ENCODE results near the gene SLC38A10.

The SLC38A10 gene

GRCh38 chr17:81207610-81208581, 87.2 kb downstream of the SLC38A10 start:
- no peak for DNase-seq (ENCODE audit: low read depth in 2 of 2)

DNA sequence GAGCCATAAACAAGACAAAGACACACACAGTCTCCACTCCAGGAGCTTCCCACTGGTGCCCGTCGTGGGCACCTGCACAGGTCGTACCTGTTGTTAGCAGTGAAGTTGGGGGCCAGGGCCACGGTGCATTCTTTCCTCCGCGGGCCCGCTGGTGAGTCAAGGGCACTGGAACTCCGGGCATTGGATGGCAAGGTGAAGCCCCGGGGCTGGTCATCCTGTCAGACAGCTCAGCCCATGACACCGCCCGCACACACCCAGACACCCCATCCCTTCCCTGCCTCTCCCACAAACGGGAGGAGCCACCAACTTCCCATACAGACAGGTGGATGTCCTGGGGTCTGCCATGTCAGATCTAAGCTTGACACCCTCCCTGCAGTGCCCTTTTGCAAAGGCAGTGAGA, 88.5 kb downstream of the SLC38A10 start:
- DNase-seq (ENCODE audit: low read depth in 2 of 2) = no peak

GRCh38 chr17:81206166-81206565, 88.9 kb downstream of the SLC38A10 start:
- DNase-seq (ENCODE audit: low read depth in 2 of 2) = no peak

DNA sequence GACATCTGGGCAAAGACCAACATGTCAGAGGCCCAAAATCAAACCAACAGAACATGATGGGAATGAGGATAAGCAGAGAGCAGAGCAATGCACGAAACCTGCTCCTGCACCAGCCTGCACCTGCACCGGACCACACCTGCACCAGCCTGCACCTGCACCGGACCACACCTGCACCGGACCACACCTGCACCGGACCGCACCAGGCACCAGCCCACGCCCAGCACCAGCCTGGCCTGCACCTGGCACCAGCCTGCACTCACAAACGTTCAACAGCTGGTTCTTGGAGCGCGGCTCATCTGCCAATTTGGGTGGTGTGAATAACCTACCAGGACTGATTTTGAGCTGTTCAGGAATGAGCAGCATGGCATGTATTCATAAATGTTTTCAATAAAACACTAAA, 90.5 kb downstream of the SLC38A10 start:
- DNase-seq (ENCODE audit: low read depth in 2 of 2) = no peak

DNA sequence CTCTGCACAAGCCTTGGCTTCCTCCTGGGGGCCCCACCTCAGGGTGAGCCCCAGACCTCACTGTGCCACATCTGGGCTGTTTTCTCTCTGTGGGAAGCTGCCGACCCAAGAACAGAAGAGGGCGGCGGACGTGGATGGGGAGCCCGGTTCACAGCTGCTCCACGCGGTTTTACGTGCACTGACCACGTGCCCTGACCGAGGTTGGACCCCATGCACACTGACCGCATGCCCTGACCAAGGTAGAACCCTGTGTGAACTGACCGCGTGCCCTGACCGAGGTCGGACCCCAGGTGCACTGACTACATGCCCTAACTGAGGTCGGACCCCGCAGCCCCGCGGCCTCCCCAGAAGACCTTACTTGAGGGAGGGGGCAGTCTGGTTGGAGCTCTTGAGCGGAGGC, 92.0 kb downstream of the SLC38A10 start:
- no peak for DNase-seq (ENCODE audit: low read depth in 2 of 2)

DNA sequence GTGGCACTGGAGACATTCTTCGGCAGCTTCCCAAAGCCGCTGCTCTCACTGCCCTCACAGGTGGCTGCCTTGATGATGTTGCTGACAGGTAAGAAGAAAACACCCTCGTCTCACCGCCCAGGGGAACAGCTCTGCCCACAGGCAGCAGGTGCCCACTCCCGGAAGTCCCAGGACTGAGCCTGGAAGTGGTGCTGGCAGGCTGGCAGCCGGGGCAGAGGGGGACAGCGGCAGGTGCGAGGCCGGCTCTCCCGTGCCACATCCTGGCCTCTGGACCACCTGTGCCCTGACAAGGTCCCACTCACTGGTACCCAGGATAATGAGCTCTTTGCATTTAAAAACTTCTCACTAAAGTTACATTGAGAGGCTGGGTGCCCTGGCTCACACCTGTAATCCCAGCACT, 92.8 kb downstream of the SLC38A10 start:
- no peak for DNase-seq (ENCODE audit: low read depth in 2 of 2)

DNA sequence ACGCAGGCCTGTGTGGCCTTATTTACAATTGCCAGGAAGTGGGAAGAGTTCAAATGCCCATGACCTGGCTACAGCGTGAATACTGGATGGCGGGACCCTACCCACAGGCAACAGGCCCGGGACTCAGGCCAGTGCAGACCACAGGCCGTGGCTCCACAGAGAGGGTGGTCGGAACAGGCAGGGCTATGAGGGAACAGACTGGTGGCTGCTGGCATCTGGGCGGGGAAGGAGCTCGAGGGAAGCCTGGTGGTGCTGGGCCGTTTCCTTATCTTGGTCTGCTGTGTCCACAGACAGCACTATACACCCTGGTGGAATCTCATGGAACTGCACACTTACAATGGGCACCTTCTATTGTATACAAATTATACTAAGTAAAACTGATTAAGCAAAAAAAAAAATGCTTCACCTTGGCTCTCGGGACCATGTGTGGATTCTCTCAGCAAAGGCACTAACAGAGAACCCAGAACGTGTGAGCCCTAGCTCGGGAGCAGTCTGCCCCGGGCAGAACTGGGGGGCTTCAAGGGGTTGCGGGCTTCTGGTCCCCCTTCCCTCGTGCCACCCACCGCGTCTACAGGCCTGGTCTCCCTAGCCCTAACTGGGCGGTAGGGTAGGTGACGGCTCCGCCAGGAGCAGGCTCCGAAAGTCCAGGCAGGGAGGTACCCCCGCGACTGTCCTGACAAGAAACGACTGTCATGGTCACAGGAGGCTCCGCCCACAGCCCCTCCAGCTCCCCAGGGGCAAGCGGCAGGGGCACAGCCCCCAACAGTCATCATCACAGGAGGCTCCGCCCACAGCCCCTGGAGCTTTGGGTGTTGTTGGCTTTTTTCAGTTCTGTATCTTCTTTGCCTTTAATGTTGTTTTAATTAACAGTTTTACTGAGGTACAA, 94.2 kb downstream of the SLC38A10 start:
- DNase-seq (ENCODE audit: low read depth in 2 of 2) = peak in 1 of 2 donors; percentile 15

DNA sequence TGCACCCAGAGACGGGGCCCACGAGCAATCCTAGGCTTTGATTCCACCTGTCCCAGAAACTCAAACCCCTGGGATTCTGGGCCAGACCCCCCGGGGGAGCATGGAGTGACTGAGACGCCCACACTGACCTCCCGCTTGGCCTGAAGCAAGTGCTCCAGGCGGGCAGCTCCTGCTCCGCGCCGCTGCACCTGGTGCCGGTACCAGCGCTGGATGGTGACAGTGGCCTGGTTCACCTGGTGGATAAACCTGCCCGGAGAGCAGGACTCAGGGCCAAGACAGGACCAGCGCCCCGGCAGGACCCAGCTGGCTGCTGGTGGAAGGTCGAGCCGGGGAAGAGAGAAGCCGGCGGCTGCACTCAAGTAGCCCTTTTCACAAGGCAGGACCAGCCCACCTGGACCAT, 94.9 kb downstream of the SLC38A10 start:
- no peak for DNase-seq (ENCODE audit: low read depth in 2 of 2)

DNA sequence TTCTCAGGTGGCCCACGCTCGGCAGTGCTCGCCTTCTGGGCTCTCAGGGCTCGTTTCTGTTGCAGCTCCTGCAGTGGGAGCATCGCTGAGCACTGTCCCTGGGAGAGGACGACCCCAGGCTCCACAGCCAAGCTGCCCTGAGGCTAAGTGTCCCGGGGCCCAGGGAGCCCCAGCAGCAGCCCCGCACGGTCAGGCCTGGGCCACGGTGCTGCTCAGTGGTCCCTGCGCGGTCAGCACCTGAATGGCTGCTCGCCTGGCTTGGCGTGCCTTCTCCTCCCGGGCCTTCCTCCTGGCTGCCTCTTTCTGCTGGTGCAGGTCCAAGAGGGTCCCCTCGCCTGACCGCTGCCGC, 95.7 kb downstream of the SLC38A10 start:
- DNase-seq (ENCODE audit: low read depth in 2 of 2) = no peak

DNA sequence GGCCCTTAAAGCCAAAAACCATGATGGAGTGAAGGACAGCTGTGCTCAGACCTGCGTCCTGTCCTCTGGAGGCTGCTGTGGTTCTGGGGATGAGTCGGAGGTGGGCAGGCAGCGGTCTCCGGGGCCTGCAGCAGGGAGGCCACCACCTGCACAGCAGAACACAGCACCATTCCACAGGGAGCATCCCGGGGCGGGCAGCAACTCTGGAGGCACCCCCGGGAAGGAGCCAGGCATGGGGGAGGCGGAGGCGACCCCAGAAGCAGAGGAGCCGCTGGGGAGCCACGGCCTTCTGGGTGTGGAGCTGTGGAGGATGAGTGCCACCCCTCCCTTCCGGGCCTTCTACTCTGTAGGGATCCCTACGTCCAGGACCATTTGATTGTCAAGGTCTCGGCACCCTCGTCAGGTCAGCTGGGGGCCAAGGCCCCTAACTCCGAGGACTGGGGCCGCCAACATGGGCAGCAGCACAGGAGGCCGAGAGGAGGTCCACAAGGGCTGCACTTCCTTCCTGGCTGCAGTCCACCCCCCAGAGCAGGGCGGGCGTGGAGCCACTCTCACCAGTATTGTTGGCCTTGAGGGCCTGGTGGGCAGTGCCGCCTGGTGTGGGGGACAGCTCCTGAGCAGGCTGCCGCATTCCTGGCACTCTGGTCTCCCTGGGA, 96.2 kb downstream of the SLC38A10 start:
- DNase-seq (ENCODE audit: low read depth in 2 of 2) = no peak

DNA sequence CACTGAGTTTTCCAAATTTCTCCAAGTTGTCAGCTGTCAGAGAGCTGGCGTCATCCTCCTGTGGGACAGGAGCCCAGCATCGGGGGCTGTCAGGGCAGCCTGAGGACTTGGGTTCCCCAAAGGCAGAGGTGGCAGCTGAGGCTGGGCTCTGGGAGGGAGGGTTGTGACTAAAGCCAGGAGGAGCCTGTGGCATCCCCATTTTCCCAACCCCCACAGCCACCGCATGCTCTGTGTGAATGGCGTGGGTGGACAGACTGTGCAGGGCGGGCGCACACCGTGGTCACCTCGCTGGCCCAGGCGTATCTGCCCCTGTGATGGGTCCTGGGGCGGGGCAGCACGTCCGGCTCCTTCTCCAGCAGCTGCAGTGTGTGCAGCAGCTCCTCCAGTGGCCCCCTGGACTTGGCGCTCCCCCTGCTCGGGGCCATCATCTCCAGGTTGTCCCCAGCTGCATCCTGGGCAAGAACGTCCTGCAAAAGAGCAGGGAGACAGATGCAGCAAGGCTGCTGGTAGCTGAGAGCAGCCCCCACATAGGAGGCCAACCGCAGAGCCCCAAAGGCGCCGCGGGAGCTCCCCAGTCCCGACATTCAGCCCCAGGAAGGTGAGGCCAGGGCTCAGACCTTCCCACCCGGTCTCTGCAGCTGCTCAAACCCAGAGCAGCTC, 97.1 kb downstream of the SLC38A10 start:
- DNase-seq (ENCODE audit: low read depth in 2 of 2) = no peak

GRCh38 chr17:81197409-81197795, 97.7 kb downstream of the SLC38A10 start:
- no peak for DNase-seq (ENCODE audit: low read depth in 2 of 2)

GRCh38 chr17:81196505-81197408, 98.3 kb downstream of the SLC38A10 start:
- no peak for DNase-seq (ENCODE audit: low read depth in 2 of 2)

- DNase-seq (ENCODE audit: low read depth in 2 of 2) = no peak
These were observed 99.1 kb downstream of the SLC38A10 start for GRCh38 chr17:81195941-81196495.

Measured in stimulated activated CD4-positive, alpha-beta T cell treated with anti-CD3 and anti-CD28 coated beads, Interleukin-4, amount 100 ng/mL, for 48 hours (primary cell).